Neural progenitor cell (in vitro differentiated cells): Measurements from ENCODE around the gene CATSPER3.

Source experiments
- EZH2phosphoT487 ChIP-seq: fragments of 200-600 bp; sonication (generic); IDR thresholded peaks from 2 replicates; pipeline ENCODE4 v1.6.1; 2017; ENCODE audit warnings: antibody characterized with exemption
- TF ChIP-seq, protein P1 (sequence below): fragments of 200-600 bp; sonication (generic); IDR thresholded peaks from 2 replicates; pipeline ENCODE4 v1.5.1; 2017; ENCODE audit warnings: antibody characterized with exemption, mild to moderate bottlenecking

DNA sequence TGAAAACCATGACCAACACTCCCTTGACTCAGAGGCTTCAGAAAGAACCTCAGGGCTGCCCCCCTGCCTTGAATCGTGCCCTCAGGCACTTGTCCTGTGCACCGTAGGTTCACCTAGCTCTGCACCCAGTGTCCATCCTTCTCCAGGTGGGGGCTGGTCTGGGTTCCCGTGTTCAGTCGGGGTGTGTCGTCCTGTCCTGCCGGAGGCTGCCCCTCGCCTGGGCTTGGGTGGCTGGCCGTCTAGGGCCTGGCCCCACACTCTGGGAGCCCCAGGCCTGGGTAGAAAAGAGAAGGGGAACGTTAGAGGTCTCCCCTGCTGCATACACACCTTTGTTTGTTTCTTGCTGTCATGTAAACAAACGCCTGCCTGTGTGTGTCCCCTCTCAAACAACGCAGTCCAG, 29.3 kb downstream of the CATSPER3 start:
- TF ChIP-seq, protein P1, sequence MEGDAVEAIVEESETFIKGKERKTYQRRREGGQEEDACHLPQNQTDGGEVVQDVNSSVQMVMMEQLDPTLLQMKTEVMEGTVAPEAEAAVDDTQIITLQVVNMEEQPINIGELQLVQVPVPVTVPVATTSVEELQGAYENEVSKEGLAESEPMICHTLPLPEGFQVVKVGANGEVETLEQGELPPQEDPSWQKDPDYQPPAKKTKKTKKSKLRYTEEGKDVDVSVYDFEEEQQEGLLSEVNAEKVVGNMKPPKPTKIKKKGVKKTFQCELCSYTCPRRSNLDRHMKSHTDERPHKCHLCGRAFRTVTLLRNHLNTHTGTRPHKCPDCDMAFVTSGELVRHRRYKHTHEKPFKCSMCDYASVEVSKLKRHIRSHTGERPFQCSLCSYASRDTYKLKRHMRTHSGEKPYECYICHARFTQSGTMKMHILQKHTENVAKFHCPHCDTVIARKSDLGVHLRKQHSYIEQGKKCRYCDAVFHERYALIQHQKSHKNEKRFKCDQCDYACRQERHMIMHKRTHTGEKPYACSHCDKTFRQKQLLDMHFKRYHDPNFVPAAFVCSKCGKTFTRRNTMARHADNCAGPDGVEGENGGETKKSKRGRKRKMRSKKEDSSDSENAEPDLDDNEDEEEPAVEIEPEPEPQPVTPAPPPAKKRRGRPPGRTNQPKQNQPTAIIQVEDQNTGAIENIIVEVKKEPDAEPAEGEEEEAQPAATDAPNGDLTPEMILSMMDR: no peak
- no peak for TF ChIP-seq EZH2phosphoT487
